Subcutaneous adipose tissue (tissue), 1 donor: Measurements from ENCODE around the gene CCR5AS.

Source experiments
- CTCF ChIP-seq: fragments of 450-650 bp; IDR thresholded peaks from one replicate; pipeline ENCODE4 v1.5.1; 2016; ENCODE audit warnings: low read depth, mild to moderate bottlenecking, control low read depth, antibody characterized with exemption, moderate library complexity

Gene CCR5AS

GRCh38 chr3:46383951-46384330 is 22.9 kb downstream of the CCR5AS start:
- TF ChIP-seq CTCF, result no peak

GRCh38 chr3:46383211-46383950 is 23.5 kb downstream of the CCR5AS start:
- TF ChIP-seq CTCF, result no peak

- no peak for TF ChIP-seq CTCF
Measured at GRCh38 chr3:46381625-46382024, 25.2 kb downstream of the CCR5AS start.

GRCh38 chr3:46380471-46381221 is 26.2 kb downstream of the CCR5AS start:
- no peak for TF ChIP-seq CTCF

GRCh38 chr3:46378426-46378942 is 28.4 kb downstream of the CCR5AS start:
- TF ChIP-seq CTCF, result no peak

- TF ChIP-seq CTCF, result no peak
Measured at GRCh38 chr3:46375814-46376213, 31.1 kb downstream of the CCR5AS start.

- TF ChIP-seq CTCF, result no peak
Measured at GRCh38 chr3:46375218-46375617, 31.6 kb downstream of the CCR5AS start.
